Measurements from ENCODE around the gene NR3C2.

Gene NR3C2

GRCh38 chr4:148444296-148445070, 2.3 kb upstream of the NR3C2 start:
- peak overlapping the region; percentile 80 for H3K4me3 ChIP-seq (ENCODE audit: low read depth, low read length)
- DNase-seq (ENCODE audit: low read depth): no peak
- TF ChIP-seq CTCF (conservative IDR thresholded peaks at IDR 0.05; ENCODE audit: low read depth, low read length): no peak

- peak overlapping the region; percentile 80 for H3K4me3 ChIP-seq (ENCODE audit: low read depth, low read length)
- no peak for TF ChIP-seq CTCF (conservative IDR thresholded peaks at IDR 0.05; ENCODE audit: low read depth, low read length)
- DNase-seq (ENCODE audit: low read depth): no peak
Observed at GRCh38 chr4:148443512-148444295, 1.5 kb upstream of the NR3C2 start.

GRCh38 chr4:148442832-148443511, 758 bp upstream of the NR3C2 start:
- peak; percentile 23 for DNase-seq (ENCODE audit: low read depth)
- H3K4me3 ChIP-seq (ENCODE audit: low read depth, low read length): peak overlapping the region; percentile 80

GRCh38 chr4:148441624-148441985, 609 bp downstream of the NR3C2 start:
- no peak for TF ChIP-seq CTCF (conservative IDR thresholded peaks at IDR 0.05; ENCODE audit: low read depth, low read length)
- DNase-seq (ENCODE audit: low read depth): no peak
- H3K4me3 ChIP-seq (ENCODE audit: low read depth, low read length): peak overlapping the region; percentile 80

More at GRCh38 chr4:148442832-148443511, 758 bp upstream of the NR3C2 start:
- no peak for TF ChIP-seq CTCF (conservative IDR thresholded peaks at IDR 0.05; ENCODE audit: low read depth, low read length)

- TF ChIP-seq CTCF (conservative IDR thresholded peaks at IDR 0.05; ENCODE audit: low read depth, low read length): peak; percentile 17
- no peak overlapping the region for H3K4me3 ChIP-seq (ENCODE audit: low read depth, low read length)
- no peak for DNase-seq (ENCODE audit: low read depth)
Observed at GRCh38 chr4:148438047-148438446, 4.2 kb downstream of the NR3C2 start.

GRCh38 chr4:148437439-148437838, 4.8 kb downstream of the NR3C2 start:
- no peak for TF ChIP-seq CTCF (conservative IDR thresholded peaks at IDR 0.05; ENCODE audit: low read depth, low read length)
- H3K4me3 ChIP-seq (ENCODE audit: low read depth, low read length): no peak overlapping the region
- DNase-seq (ENCODE audit: low read depth): no peak
